Measurements from ENCODE around the gene KIRREL3. TPM values are rescaled to one million over a fixed set of nuclear protein-coding genes. Genes with fewer than 3 reads are reported as not detected.

KIRREL3 gene
- total RNA-seq, 1 donor = 0.45 TPM

DNA sequence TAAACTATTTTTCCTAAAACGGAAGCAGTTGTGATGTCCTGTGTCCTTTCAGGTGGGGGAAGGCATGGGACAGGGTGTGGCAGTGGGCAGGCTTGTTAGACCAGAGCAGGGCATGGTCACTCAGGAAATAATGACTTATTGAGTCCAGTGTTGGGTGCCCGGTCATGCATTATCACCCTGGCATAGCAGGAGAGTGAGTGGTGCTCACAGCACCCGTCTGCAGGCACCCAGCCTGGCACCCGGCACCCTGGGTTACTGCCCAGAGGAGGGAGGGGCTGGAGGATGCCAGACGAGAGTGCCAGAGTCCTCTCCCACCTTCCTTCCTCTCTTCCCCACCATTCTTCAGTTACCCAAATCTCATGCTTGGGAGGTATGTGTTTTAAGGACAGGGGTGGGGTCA is 586.0 kb downstream of the KIRREL3 start:
- no peak overlapping the region for H3K4me3 ChIP-seq (ENCODE audit: low read depth, low read length)
- TF ChIP-seq, protein P1, sequence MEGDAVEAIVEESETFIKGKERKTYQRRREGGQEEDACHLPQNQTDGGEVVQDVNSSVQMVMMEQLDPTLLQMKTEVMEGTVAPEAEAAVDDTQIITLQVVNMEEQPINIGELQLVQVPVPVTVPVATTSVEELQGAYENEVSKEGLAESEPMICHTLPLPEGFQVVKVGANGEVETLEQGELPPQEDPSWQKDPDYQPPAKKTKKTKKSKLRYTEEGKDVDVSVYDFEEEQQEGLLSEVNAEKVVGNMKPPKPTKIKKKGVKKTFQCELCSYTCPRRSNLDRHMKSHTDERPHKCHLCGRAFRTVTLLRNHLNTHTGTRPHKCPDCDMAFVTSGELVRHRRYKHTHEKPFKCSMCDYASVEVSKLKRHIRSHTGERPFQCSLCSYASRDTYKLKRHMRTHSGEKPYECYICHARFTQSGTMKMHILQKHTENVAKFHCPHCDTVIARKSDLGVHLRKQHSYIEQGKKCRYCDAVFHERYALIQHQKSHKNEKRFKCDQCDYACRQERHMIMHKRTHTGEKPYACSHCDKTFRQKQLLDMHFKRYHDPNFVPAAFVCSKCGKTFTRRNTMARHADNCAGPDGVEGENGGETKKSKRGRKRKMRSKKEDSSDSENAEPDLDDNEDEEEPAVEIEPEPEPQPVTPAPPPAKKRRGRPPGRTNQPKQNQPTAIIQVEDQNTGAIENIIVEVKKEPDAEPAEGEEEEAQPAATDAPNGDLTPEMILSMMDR (IDR thresholded peaks at IDR 0.05; ENCODE audit: insufficient read depth, low read length) = no peak
- no peak for DNase-seq (ENCODE audit: low read depth)

DNA sequence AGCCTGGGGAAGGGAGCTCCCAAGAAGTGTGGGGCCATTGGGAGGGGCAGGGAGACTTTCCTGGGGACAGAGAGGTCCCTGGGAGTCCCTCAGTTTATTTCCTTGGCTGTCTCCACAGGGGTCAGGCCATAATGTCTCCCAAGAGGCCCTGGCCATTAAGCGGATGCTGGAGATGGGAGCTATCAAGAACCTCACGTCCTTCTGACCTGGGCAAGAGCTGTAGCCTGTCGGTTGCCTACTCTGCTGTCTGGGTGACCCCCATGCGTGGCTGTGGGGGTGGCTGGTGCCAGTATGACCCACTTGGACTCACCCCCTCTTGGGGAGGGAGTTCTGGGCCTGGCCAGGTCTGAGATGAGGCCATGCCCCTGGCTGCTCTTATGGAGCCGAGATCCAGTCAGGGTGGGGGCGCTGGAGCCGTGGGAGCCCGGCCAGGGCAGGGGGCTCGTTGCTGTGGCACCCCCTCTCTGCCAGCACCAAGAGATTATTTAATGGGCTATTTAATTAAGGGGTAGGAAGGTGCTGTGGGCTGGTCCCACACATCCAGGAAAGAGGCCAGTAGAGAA is 586.6 kb downstream of the KIRREL3 start:
- no peak overlapping the region for H3K4me3 ChIP-seq (ENCODE audit: low read depth, low read length)
- TF ChIP-seq, protein P1 (IDR thresholded peaks at IDR 0.05; ENCODE audit: insufficient read depth, low read length) = no peak
- no peak for DNase-seq (ENCODE audit: low read depth)

DNA sequence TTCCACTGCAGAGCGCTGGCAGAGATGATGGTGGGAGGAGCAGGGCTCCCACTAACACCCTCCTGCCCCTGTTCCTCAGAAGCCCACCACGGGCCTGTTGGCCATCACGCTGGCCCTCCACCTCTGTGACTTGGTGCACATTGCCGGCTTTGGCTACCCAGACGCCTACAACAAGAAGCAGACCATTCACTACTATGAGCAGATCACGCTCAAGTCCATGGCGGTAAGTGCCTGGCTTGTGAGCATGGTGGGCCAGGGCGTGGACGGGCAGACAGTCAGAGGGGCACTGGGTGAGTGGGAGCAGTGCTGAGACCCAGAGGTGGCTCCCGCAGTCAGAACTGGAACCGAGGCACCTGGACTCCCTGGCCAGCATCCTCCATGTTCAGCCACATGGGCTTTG is 587.1 kb downstream of the KIRREL3 start:
- DNase-seq (ENCODE audit: low read depth) = no peak
- TF ChIP-seq, protein P1 (IDR thresholded peaks at IDR 0.05; ENCODE audit: insufficient read depth, low read length) = no peak
- no peak overlapping the region for H3K4me3 ChIP-seq (ENCODE audit: low read depth, low read length)

DNA sequence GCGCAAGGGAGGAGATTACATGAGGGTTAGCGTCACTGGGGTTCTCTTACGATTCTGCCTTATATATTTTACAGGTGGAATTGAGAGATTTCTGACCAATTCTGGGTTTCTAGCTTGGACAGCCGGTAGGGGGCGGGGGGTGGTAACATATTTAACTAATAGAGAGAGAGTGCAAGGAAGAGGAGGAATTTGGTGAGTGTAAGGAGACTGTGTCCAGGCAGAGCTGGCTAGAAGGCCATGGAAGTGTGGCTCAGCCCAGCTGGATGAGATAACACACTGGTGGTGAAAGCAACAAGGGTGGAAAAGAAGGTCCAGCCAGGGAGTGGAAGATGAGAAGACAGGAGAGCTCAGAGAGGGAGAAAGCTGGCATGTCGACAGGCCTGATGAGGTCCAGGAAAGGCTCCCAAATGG is 588.6 kb downstream of the KIRREL3 start:
- peak; percentile 78 for DNase-seq (ENCODE audit: low read depth)
- no peak overlapping the region for H3K4me3 ChIP-seq (ENCODE audit: low read depth, low read length)
- TF ChIP-seq, protein P1 (IDR thresholded peaks at IDR 0.05; ENCODE audit: insufficient read depth, low read length) = peak; percentile 51

DNA sequence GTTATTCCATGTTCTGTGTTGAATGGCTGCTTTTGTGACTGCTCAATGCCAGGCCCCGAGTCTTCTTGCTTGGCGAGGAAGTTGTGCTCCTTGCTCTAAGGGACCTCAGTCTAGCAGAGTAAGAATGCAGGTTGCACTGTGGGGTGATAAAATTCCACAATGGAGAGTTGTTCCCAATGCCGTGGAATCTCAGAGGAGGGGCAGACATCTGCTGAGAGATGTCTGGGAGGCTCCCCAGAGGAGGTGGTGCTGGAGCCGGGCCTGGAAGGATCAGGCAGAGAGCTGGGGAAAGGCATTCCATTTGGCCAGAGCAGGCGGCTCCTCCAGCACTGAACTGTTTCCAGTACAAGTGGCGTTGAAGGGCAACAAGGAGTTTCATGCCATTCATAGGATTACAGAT is 589.9 kb downstream of the KIRREL3 start:
- no peak overlapping the region for H3K4me3 ChIP-seq (ENCODE audit: low read depth, low read length)
- TF ChIP-seq, protein P1 (IDR thresholded peaks at IDR 0.05; ENCODE audit: insufficient read depth, low read length) = no peak
- DNase-seq (ENCODE audit: low read depth) = peak; percentile 71

DNA sequence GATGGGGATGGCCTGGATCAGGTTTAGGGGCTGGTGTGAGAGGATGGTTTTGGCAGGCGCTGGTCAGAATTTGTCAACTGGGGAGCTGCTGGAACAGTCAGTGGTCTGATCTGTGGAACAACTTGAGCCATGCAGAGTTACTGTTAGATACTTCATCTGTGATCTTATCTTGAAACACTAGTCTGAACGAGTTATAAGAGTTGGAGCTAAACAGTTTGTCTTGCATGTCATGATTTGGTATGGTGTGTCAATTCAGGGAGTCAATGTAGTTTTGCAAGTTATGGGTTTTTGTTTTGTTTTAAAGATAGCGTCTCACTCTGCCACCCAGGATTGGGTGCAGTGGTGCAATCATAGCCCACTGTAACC is 591.0 kb downstream of the KIRREL3 start:
- DNase-seq (ENCODE audit: low read depth) = no peak
- H3K4me3 ChIP-seq (ENCODE audit: low read depth, low read length) = no peak overlapping the region
- TF ChIP-seq, protein P1 (IDR thresholded peaks at IDR 0.05; ENCODE audit: insufficient read depth, low read length) = no peak
